Measurements from ENCODE around the gene CLMP. TPM values are rescaled to one million over a fixed set of nuclear protein-coding genes. Genes with fewer than 3 reads are reported as not detected.

CLMP gene
- total and polyA plus RNA-seq, 4 donors: 0.12 to 1.3 (median 0.35) TPM

Small RNAs within 50 kb of the gene (small RNA-seq; reads per million reads assigned to genes)
- gene RPL31P47 (not detected), gene SNORD14C (not detected), gene SNORD14D (not detected), gene SNORD14E (390 reads per million, percentile 99 among the genes with 10 or more reads in this experiment)

Other genes with a start within 250 kb of the CLMP start
- not detected for gene BSX, start 213.4 kb downstream of the CLMP start, total RNA-seq
- not detected for gene BSX, start 213.4 kb downstream of the CLMP start, polyA plus RNA-seq
- gene HSPA8, start 133.1 kb downstream of the CLMP start, total RNA-seq: 1,000 to 10,000 TPM; 1,425 to 1,445 TPM
- 100 to 1,000 TPM; 215 to 518 TPM for gene HSPA8, start 133.1 kb downstream of the CLMP start, polyA plus RNA-seq
- 1 to 10 TPM; 2.1 to 2.6 TPM for gene GRAMD1B, start 235.0 kb upstream of the CLMP start, total RNA-seq
- under 1 TPM; 0.29 to 0.51 TPM for gene GRAMD1B, start 235.0 kb upstream of the CLMP start, polyA plus RNA-seq